Measurements from ENCODE around the gene P2RX1. TPM values are rescaled to one million over a fixed set of nuclear protein-coding genes. Genes with fewer than 3 reads are reported as not detected.

The P2RX1 gene
- total RNA-seq, 1 donor from 2014 or later, result 8.7 TPM

DNA sequence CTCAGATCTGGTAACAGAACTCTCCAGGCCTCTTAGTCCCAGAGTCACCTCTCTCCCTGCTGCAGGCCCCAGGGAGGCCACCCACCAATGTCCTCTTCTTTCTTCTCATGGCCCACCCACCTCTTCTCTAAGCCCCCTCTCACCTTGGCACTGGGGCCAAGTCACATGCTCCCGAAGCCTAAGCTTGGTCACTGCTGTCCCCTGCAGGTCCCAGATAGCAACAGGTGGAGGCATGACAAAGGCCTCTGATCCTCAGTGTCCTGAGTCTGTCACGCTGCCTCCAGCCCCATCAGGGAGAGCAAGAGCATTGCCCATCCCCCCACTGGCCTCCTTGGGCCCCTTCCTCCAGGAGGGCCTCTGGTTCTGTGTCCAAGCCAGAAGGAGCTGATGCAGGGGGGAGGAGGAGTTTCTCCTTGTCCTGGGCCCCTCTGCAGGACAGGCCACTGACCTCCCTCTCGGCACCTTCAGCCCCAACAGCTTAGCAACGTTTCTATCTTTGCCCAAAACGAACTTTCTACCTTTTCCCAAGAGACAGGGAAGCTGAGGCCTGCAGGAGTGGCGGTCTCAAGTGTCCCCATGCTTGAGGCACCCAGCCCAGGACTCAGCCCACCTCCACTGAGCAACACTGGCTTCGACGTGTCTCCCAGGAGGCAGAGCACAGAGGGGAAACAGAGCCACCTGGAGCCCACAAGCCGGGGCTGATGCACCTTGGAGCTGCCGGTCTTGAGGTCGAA lies 8.6 kb downstream of the P2RX1 start:
- H3K9me3 ChIP-seq, result no peaks in the 10 kb centered on the region
- no peaks in the 10 kb centered on the region for H3K27me3 ChIP-seq (ENCODE audit: low read depth)
- peaks cover 7% of the 10 kb centered on the region for H3K4me1 ChIP-seq
- H3K36me3 ChIP-seq, result no peaks in the 10 kb centered on the region
- TF ChIP-seq CTCF (IDR thresholded peaks at IDR 0.05), result peak; percentile 27
- no peak overlapping the region for H3K27ac ChIP-seq
- intact Hi-C loops (cut with DNase I), result no loop called here
- ATAC-seq, result peak; percentile 22 to 56
- DNase-seq, result no peak
- H3K4me3 ChIP-seq, result no peak overlapping the region

GRCh38 chr17:3906881-3907280 lies 9.4 kb downstream of the P2RX1 start:
- Histone ChIP-seq H3K27me3 (ENCODE audit: low read depth) (no peaks in the 10 kb centered on the region), H3K27ac (no peak overlapping the region), H3K36me3 (no peaks in the 10 kb centered on the region), H3K4me3 (no peak overlapping the region), H3K4me1 (peaks cover 7% of the 10 kb centered on the region), H3K9me3 (no peaks in the 10 kb centered on the region)
- intact Hi-C loops (cut with DNase I), result no loop called here
- ATAC-seq (no peak), DNase-seq (no peak)
- TF ChIP-seq CTCF (IDR thresholded peaks at IDR 0.05), result no peak

DNA sequence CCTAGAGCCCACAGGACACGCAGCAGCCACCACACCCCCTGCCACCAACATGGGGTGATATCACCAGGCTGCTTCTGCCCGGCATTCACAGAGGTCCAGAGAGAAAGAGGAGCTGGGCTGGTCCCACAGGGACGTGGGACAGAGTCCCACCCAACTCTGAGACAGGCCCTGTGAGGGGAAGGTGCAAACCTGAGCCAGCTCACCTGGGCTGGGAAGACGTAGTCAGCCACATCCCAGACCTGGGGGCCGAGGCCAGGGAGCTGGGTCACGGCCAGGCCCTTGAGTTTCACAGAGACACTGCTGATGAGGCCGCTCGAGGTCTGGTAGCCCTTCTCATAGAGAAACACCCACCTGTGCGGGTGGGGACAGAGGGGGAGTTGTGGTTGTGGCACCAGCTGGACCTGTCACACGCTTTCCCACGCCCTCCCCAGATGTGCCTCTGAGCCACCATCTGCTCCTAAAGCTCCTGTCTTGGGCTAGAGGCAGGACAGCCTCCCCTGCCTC lies 11.2 kb downstream of the P2RX1 start:
- DNase-seq (no peak), ATAC-seq (peak in 1 of 2 donors; percentile 34)
- no peaks in the 10 kb centered on the region for H3K9me3 ChIP-seq
- no peaks in the 10 kb centered on the region for H3K36me3 ChIP-seq
- TF ChIP-seq CTCF (IDR thresholded peaks at IDR 0.05), result no peak
- no peak overlapping the region for H3K27ac ChIP-seq
- intact Hi-C loops (cut with DNase I), result no loop called here
- H3K4me1 ChIP-seq, result no peaks in the 10 kb centered on the region
- no peaks in the 10 kb centered on the region for H3K27me3 ChIP-seq (ENCODE audit: low read depth)
- no peak overlapping the region for H3K4me3 ChIP-seq

DNA sequence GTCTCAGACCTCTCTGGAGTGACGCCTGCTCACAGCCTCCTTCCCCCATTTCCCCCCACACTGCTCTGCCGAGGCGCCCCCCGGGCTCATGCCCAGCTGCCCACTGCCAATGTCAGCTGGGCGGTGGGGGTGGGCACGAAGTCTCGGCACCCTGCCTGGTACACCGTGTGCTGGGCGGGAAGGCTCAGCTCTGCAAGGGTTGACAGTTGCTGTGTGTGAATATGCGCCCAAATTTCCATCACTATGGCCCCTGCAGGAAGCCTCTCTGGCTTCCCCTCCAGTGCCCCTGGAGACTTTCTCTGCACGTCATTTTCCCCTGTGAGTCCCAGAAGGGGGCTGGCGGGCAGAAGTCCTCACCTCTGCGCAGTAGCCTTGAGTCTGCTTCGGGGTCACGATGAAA lies 11.8 kb downstream of the P2RX1 start:
- DNase-seq, result no peak
- H3K4me1 ChIP-seq, result no peaks in the 10 kb centered on the region
- TF ChIP-seq CTCF (IDR thresholded peaks at IDR 0.05), result no peak
- H3K27ac ChIP-seq, result no peak overlapping the region
- H3K27me3 ChIP-seq (ENCODE audit: low read depth), result no peaks in the 10 kb centered on the region
- no peaks in the 10 kb centered on the region for H3K36me3 ChIP-seq
- no peaks in the 10 kb centered on the region for H3K9me3 ChIP-seq
- ATAC-seq, result no peak
- no peak overlapping the region for H3K4me3 ChIP-seq
- intact Hi-C loops (cut with DNase I), result no loop called here

- intact Hi-C loops (cut with DNase I), result no loop called here
- no peaks in the 10 kb centered on the region for H3K4me1 ChIP-seq
- DNase-seq (no peak), ATAC-seq (no peak)
- H3K27ac ChIP-seq, result no peak overlapping the region
- H3K27me3 ChIP-seq (ENCODE audit: low read depth), result no peaks in the 10 kb centered on the region
- H3K9me3 ChIP-seq, result no peaks in the 10 kb centered on the region
- H3K36me3 ChIP-seq, result no peaks in the 10 kb centered on the region
- no peak for TF ChIP-seq CTCF (IDR thresholded peaks at IDR 0.05)
- no peak overlapping the region for H3K4me3 ChIP-seq
Observed at GRCh38 chr17:3903881-3904290, 12.4 kb downstream of the P2RX1 start.

Data from lower lobe of right lung (tissue), 2 donors.